ENCODE results near the gene IRF2BP1. TPM values are rescaled to one million over a fixed set of nuclear protein-coding genes. Genes with fewer than 3 reads are reported as not detected.
A peak's percentile ranks its signal among the peaks of the same experiment; 100 is the strongest.

Gene IRF2BP1
- total RNA-seq, 1 donor from 2014 or later: 21.4 TPM

DNA sequence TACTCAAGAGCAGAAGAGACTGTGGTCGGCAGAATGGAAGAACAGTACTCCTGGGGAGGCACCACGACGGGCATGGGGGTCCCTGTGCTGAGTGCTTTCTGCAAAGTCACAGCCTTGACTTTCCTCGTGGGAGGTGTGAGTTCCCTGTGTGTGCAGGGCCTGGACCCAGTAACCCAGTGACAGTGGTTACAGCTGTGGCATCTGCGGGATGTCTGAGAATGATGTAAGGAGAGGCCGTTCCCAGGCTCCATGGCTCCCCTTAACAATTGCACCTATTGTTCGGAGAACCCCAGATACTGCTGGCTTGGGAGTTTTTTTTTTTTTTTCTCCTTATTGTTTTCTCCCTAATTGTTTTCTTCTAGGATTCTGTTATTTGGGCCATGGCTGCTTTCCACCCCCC lies 33.7 kb upstream of the IRF2BP1 start:
- TF ChIP-seq, protein P1, sequence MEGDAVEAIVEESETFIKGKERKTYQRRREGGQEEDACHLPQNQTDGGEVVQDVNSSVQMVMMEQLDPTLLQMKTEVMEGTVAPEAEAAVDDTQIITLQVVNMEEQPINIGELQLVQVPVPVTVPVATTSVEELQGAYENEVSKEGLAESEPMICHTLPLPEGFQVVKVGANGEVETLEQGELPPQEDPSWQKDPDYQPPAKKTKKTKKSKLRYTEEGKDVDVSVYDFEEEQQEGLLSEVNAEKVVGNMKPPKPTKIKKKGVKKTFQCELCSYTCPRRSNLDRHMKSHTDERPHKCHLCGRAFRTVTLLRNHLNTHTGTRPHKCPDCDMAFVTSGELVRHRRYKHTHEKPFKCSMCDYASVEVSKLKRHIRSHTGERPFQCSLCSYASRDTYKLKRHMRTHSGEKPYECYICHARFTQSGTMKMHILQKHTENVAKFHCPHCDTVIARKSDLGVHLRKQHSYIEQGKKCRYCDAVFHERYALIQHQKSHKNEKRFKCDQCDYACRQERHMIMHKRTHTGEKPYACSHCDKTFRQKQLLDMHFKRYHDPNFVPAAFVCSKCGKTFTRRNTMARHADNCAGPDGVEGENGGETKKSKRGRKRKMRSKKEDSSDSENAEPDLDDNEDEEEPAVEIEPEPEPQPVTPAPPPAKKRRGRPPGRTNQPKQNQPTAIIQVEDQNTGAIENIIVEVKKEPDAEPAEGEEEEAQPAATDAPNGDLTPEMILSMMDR (IDR thresholded peaks at IDR 0.05): no peak
- Histone ChIP-seq H3K9me3 (no peaks in the 10 kb centered on the region), H3K4me1 (no peaks in the 10 kb centered on the region), H3K36me3 (no peaks in the 10 kb centered on the region), H3K27me3 (ENCODE audit: low read depth) (peaks cover 4% of the 10 kb centered on the region), H3K27ac (no peak overlapping the region), H3K4me3 (no peak overlapping the region)
- intact Hi-C loops (cut with DNase I): no loop called here
- DNase-seq (no peak), ATAC-seq (no peak)

DNA sequence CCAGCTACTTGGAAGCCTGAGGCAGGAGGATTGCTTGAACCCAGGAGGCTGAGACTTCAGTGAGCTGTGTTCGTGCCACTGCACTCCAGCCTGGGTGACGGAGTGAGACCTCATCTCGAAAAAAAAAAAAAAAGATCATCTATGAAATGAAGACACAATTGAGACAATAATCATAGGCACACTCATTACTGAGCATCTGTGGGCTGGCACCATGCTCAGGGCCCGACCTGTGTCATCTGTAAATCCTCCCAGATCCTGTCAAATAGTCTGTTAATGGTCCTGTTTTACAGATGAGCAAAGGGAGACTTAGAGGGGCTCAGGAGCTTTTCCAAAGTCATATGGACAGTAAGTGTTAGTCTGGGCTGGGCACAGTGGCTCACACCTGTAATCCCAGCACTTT lies 32.8 kb upstream of the IRF2BP1 start:
- Histone ChIP-seq H3K9me3 (no peaks in the 10 kb centered on the region), H3K27me3 (ENCODE audit: low read depth) (peaks cover 4% of the 10 kb centered on the region), H3K4me3 (no peak overlapping the region), H3K27ac (no peak overlapping the region), H3K4me1 (no peaks in the 10 kb centered on the region), H3K36me3 (no peaks in the 10 kb centered on the region)
- intact Hi-C loops (cut with DNase I): no loop called here
- ATAC-seq (no peak), DNase-seq (no peak)
- TF ChIP-seq, protein P1 (IDR thresholded peaks at IDR 0.05): no peak

DNA sequence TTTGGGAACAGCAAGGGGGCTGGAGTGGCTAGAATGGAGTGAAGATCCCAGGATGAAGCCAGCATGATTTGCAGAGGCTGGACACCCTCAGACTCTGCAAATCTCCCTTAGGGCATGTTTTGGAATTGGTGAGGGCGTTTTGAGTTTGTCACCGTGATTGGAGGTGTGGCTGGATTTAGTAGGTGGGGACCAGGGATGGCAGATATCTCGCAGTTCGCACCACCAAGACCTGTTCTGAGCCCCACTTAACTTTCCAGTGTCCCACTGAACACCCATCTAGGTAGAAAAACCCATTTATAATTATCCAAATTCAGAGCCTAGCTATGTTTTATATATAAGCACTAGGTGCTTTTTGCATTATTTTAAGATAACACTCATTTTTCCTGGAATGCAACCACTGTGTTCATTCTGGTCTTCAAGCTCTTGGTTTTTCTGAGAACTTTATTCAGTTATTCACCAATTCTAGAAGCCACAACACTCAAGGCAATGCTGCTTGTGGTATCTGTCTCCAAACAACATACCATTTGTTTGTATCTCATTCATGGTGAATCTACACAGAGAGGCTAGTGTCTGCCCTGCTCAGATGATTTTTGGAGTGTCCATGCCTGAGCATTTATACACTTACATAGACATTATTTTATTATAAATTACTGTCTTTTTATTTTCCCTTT lies 31.6 kb upstream of the IRF2BP1 start:
- no peaks in the 10 kb centered on the region for H3K9me3 ChIP-seq
- H3K27me3 ChIP-seq (ENCODE audit: low read depth): peaks cover 4% of the 10 kb centered on the region
- no peaks in the 10 kb centered on the region for H3K4me1 ChIP-seq
- intact Hi-C loops (cut with DNase I): no loop called here
- DNase-seq: no peak
- H3K4me3 ChIP-seq: no peak overlapping the region
- TF ChIP-seq, protein P1 (IDR thresholded peaks at IDR 0.05): no peak
- H3K27ac ChIP-seq: no peak overlapping the region
- H3K36me3 ChIP-seq: no peaks in the 10 kb centered on the region
- ATAC-seq: no peak

DNA sequence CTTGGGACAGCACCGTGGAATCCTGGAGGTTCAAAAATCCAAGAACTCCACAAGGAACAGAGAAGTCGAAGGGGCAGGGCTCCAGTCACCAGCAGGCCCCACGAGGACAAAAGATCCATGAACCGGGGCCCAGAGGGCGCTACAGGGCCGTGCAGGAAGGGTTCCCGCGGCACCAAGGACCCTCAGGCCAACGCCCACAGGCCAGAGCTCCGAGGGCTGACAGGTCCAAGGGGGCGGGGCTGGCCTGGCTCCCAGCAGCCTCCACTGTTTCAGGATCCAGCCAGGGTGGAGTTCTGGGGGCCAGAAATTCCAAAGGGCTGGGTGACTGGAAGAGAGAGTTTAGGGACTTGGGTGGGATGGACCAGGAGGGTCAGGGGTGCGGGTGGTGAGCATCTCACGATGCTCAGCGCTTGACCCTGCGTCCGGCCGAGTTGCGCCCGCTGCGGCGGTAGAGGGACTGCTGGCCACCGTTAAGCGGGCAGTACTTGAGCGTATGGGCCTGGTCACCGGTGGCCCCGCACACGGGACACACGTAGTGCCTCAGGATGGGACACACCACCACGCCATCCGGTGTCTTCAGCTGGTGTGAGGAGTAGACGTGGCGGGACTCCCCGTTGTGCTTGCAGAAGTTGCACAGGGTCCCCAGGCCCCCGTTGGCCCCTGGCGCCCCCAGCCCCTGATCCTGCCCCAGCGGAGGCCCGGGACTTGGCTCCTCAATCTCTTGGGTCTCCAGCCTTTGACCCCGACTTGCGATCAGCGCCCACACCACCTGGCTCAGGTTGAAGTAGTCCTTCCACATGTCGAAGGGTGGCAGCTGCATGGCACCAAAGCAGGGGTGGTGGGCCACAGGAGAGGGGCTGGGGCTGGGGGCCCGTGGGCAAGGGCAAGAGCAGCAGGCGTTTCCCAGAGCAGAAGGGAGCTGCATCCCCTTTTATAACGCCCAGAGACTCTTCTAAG lies 28.2 kb upstream of the IRF2BP1 start, which contains the start of gene NANOS2:
Gene NANOS2 (minus strand): TSS at position 905 of the 957 bp plus-strand sequence. CDS start 85 bp downstream, at position 820.
- DNase-seq: no peak
- H3K36me3 ChIP-seq: no peaks in the 10 kb centered on the region

DNA sequence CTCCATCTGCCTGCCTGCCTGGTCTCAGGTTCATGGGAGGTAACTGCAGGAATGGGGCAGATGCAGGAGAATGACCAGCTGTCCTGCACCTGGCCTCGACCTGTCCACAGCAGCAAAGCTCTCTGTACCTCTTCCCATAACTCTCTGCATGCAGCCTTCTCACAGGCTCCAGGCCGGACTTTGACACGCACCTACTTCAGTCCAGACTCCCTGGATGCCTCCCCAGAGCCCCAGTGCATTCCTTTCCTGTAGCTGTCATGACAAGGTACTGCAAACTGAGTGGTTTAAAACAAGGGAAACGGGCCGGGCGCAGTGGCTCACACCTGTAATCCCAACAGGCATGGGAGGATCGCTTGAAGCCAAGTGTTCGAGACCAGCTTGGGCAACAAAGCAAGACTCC lies 25.4 kb upstream of the IRF2BP1 start:
- TF ChIP-seq, protein P1 (IDR thresholded peaks at IDR 0.05): no peak
- no peak for ATAC-seq
- Histone ChIP-seq H3K9me3 (no peaks in the 10 kb centered on the region), H3K36me3 (no peaks in the 10 kb centered on the region), H3K4me1 (no peaks in the 10 kb centered on the region), H3K27me3 (ENCODE audit: low read depth) (peaks cover 7% of the 10 kb centered on the region), H3K27ac (no peak overlapping the region), H3K4me3 (no peak overlapping the region)
- intact Hi-C loops (cut with DNase I): no loop called here
- DNase-seq: no peak

More for the DNA sequence above, 28.2 kb upstream of the IRF2BP1 start, which contains the start of gene NANOS2:
- peaks cover 7% of the 10 kb centered on the region for H3K27me3 ChIP-seq (ENCODE audit: low read depth)
- TF ChIP-seq, protein P1 (IDR thresholded peaks at IDR 0.05): no peak
- H3K9me3 ChIP-seq: no peaks in the 10 kb centered on the region
- no peak within 1 kb of the TSS for H3K4me3 ChIP-seq
- ATAC-seq: peak; percentile 20 to 37
- H3K27ac ChIP-seq: no peak within 1 kb of the TSS
- H3K4me1 ChIP-seq: no peaks in the 10 kb centered on the region
- intact Hi-C loops (cut with DNase I): no loop called here
